SK-N-DZ (cell line): ENCODE data around the gene OSGEP.

Experiments used
- DNase-seq: peaks from one replicate; pipeline ENCODE4 v3.0.0-alpha.2; 2015; ENCODE audit warnings: low spot score

The OSGEP gene

GRCh38 chr14:20434701-20435581 is 19.7 kb downstream of the OSGEP start:
- no peak for DNase-seq

- DNase-seq: no peak
Measured at GRCh38 chr14:20429801-20430669, 24.6 kb downstream of the OSGEP start.

GRCh38 chr14:20428802-20429201 is 25.8 kb downstream of the OSGEP start:
- DNase-seq: no peak

- no peak for DNase-seq
Measured at GRCh38 chr14:20428010-20428365, 26.6 kb downstream of the OSGEP start.

GRCh38 chr14:20427231-20428009 is 27.2 kb downstream of the OSGEP start:
- DNase-seq: no peak

GRCh38 chr14:20424851-20425250 is 29.8 kb downstream of the OSGEP start:
- no peak for DNase-seq

- DNase-seq: no peak
Measured at GRCh38 chr14:20422886-20423285, 31.7 kb downstream of the OSGEP start.

GRCh38 chr14:20421267-20421666 is 33.3 kb downstream of the OSGEP start:
- no peak for DNase-seq

- no peak for DNase-seq
Measured at GRCh38 chr14:20419419-20419818, 35.2 kb downstream of the OSGEP start.

- DNase-seq: no peak
Measured at GRCh38 chr14:20418501-20418909, 36.1 kb downstream of the OSGEP start.

GRCh38 chr14:20417250-20418186 is 37.1 kb downstream of the OSGEP start:
- DNase-seq: no peak

GRCh38 chr14:20416223-20416622 is 38.4 kb downstream of the OSGEP start:
- no peak for DNase-seq

GRCh38 chr14:20415782-20416206 is 38.8 kb downstream of the OSGEP start:
- peak; percentile 29 for DNase-seq

GRCh38 chr14:20413744-20414082 is 40.9 kb downstream of the OSGEP start:
- no peak for DNase-seq

- DNase-seq: peak; percentile 26
Measured at GRCh38 chr14:20412876-20413743, 41.5 kb downstream of the OSGEP start, which contains the start of gene TEP1. Gene TEP1, minus strand, starts transcription at chr14:20413501. Its CDS starts 5,062 bp downstream, at chr14:20408439.

- no peak for DNase-seq
Measured at GRCh38 chr14:20412411-20412810, 42.2 kb downstream of the OSGEP start.

- DNase-seq: no peak
Measured at GRCh38 chr14:20409226-20409625, 45.4 kb downstream of the OSGEP start.

GRCh38 chr14:20403521-20403920 is 51.1 kb downstream of the OSGEP start:
- no peak for DNase-seq

GRCh38 chr14:20400965-20401593 is 53.5 kb downstream of the OSGEP start:
- DNase-seq: no peak
